HAP-1 (cell line): ENCODE measurements around the gene METAP1.
A peak's percentile ranks its signal among the peaks of the same experiment; 100 is the strongest.

ENCODE experiments used
- DNase-seq, 2 experiments: peaks; one replicate each; pipeline ENCODE4 v3.0.0-alpha.2; 2016 to 2020; ENCODE audit warnings: low spot score in 2 of 2
- H3K27me3 ChIP-seq: fragments of 250-450 bp; sonication (Bioruptor Pico); 2 replicates; pipeline ENCODE4 v1.5.1; 2020; ENCODE audit warnings: low read depth, mild to moderate bottlenecking, moderate library complexity
- H3K36me3 ChIP-seq: fragments of 250-450 bp; sonication (Bioruptor Pico); replicated peaks from 2 replicates; pipeline ENCODE4 v1.5.1; 2020; ENCODE audit warnings: mild to moderate bottlenecking
- H3K4me1 ChIP-seq: fragments of 250-450 bp; sonication (Bioruptor Pico); 2 replicates; pipeline ENCODE4 v1.5.1; 2020; ENCODE audit warnings: mild to moderate bottlenecking
- H3K4me3 ChIP-seq: fragments of 250-450 bp; sonication (Bioruptor Pico); 2 replicates; pipeline ENCODE4 v1.5.1; 2020; ENCODE audit warnings: mild to moderate bottlenecking, moderate library complexity
- H3K9me3 ChIP-seq: fragments of 250-450 bp; sonication (Bioruptor Pico); 2 replicates; pipeline ENCODE4 v1.5.1; 2020; ENCODE audit warnings: mild to moderate bottlenecking, moderate library complexity
- in situ Hi-C: fragments of 300-500 bp; cut with MboI; formaldehyde crosslinking; loops from 3 replicates; pipeline ENCODE4 v1.14.3; 2020; ENCODE audit warnings: low sequenced_read_pairs, inconsistent platforms, mixed read lengths

The METAP1 gene

DNA sequence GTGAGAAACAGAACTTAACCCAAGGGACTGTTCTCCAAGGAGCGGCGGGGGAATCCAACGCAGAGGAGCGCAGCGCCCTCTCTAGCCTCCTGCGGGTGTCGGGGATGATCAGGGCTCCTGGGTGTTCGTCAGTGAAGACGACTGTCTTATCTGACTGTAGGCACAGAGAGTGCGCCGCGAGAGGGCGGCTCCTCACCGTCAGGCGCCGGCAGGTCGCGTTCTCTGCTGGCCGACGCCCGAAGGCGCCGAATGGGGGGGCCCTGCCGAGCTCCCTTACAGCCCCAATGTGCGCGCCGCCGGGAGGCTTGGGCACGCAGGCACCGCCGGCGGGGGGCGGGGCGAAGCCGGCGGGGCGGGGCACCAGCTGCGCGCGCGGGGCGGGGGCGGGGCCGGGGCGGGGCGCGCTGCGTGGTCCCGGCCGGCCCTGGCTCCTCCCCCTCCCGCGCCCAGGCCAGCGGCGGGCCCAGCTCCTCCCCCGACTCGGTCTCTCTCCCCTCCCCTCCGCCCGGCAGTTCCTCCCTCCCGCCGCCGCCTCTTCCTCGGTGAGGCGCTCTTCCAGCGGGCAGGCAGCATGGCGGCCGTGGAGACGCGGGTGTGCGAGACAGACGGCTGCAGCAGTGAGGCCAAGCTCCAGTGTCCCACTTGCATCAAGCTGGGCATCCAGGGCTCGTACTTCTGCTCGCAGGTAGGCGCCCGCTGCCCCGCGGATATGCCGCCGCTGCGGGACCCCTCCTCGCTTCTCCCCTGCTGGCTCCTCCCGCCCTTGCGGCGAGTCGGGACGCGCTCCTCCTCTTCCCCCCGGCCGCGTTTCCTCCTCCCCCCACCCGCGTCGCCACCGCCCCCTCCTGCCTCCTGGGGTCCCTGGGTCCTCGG is at the start of gene METAP1:
Gene METAP1 (plus strand): TSS at position 539 of the 873 bp plus-strand sequence. CDS start 33 bp downstream, at position 572.
- Histone ChIP-seq H3K9me3 (no peaks in the 10 kb centered on the region), H3K4me3 (peak within 1 kb of the TSS; percentile 97), H3K27me3 (no peaks in the 10 kb centered on the region), H3K4me1 (peaks cover 12% of the 10 kb centered on the region), H3K36me3 (no peaks in the 10 kb centered on the region)
- DNase-seq = peak; percentile 93 to 96
- in situ Hi-C loops = no loop called here

DNA sequence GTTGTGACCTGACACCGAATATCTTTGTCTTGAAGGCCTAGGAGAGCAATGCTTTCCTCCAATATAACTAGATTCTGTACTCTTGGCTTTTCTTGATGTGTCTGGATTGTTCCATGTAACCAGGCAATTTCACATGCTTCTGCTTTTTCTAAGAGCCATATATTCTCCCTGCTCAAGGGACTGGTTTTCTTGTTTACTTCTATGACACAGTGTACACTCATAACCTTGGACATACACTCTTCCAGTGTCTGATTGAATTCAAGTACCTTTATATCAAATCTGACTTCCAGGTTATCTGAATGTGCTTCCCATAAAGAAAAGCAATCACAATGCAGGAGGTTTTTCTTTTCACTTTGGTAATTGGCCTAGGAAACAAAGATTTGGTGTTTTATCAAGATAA is 49.2 kb upstream of the METAP1 start:
- Histone ChIP-seq H3K36me3 (no peaks in the 10 kb centered on the region), H3K4me3 (no peak overlapping the region), H3K27me3 (no peaks in the 10 kb centered on the region), H3K4me1 (no peaks in the 10 kb centered on the region), H3K9me3 (no peaks in the 10 kb centered on the region)
- in situ Hi-C loops = no loop called here
- DNase-seq = no peak

DNA sequence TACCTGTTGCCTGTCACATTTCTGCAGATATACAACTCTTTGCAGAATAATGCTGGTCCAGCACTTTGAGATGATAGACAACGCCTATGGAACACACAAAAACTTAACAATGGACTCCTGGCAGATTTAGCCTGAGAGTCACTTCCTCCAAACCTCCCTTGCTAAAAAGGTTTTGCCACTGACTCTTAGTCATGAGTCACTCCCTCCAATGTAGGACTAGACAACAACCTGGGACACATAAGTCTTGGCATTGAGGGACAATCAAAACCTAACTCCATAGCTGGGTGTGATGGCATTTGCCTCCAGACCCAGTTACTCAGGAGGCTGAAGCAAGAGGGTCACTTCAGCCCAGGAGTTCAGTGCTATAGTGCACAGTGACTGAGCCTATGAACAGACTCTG is 44.6 kb upstream of the METAP1 start:
- no peaks in the 10 kb centered on the region for H3K27me3 ChIP-seq
- H3K9me3 ChIP-seq = no peaks in the 10 kb centered on the region
- in situ Hi-C loops = no loop called here
- no peaks in the 10 kb centered on the region for H3K36me3 ChIP-seq
- H3K4me1 ChIP-seq = no peaks in the 10 kb centered on the region
- no peak overlapping the region for H3K4me3 ChIP-seq
- DNase-seq = no peak

DNA sequence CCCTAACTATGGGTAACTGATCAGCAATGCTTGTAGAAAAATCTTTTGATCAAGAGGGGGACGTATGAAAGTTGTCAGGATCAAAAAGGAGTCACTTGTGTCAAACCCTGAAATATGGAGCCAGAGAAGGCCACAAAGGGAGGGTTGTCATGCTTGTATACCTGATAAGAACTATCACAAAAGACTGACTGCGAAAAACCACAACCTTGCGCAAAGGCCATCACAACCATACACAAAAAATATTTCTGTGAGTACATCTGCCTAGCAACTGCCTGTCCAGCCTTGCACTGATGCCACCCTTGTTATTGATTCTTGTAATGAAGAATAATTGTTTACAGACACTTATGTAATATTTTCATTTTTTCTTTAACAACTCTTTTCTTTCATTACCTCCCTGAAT is 43.8 kb upstream of the METAP1 start:
- in situ Hi-C loops = no loop called here
- no peaks in the 10 kb centered on the region for H3K9me3 ChIP-seq
- no peaks in the 10 kb centered on the region for H3K27me3 ChIP-seq
- no peaks in the 10 kb centered on the region for H3K4me1 ChIP-seq
- no peaks in the 10 kb centered on the region for H3K36me3 ChIP-seq
- DNase-seq = no peak
- H3K4me3 ChIP-seq = no peak overlapping the region

DNA sequence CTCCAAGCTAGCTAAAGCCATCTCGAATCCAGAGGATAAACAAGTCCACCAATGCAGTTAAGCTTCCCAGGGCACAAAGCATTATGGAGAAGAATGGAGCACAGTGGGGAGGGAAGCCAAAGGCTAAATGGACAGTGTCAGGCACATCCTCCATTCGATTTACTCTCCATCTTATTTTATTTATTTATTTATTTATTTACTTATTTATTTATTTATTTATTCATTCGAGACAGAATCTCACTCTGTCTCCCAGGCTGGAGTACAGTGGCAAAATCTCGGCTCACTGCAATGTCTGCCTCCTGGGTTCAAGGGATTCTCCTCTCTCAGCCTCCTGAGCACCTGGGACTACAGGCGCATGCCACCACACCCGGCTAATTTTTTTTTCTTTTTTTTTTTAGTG is 40.3 kb upstream of the METAP1 start:
- in situ Hi-C loops = no loop called here

DNA sequence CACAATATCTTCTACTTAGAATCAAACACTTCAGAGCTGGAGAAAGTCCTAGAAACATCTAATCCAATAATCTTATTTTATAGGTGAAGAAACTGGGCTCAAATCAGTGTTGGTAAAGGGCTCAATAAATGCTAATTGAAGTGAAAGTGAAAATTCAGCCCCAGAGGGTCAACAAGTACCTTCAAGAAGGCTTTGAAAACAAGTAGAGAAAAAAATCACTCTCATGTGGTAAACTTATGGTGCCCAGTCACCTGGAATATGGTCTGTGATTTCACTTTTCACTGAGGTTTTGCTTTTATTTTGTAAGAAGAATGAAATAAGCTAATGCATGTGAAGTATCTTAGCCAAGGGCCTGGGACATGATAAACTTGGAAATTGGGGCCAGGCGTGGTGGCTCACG is 37.5 kb upstream of the METAP1 start:
- in situ Hi-C loops = no loop called here
- DNase-seq = no peak

More for the DNA sequence above, 40.3 kb upstream of the METAP1 start:
- no peaks in the 10 kb centered on the region for H3K9me3 ChIP-seq
- no peaks in the 10 kb centered on the region for H3K27me3 ChIP-seq
- H3K4me3 ChIP-seq = no peak overlapping the region
- no peaks in the 10 kb centered on the region for H3K36me3 ChIP-seq
- peaks cover 13% of the 10 kb centered on the region for H3K4me1 ChIP-seq
- DNase-seq = no peak

DNA sequence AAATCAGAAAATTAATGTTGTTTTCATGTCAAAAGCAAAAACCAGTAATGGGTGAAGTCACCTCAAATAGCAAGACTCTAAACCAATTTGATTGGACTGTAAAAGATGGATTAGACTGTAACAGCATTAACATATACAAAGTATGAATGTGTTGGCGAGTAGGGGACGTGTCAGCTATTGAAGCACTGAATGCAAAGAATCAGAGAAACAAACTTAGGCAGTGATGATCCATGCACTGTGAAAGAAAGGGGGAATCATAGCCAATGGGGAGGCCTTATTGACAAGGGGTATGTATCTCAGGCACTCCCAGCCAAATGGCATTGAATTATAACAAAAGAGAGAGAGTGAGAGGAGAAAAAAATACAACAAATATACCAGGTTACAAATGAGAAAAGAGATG is 36.1 kb upstream of the METAP1 start:
- Histone ChIP-seq H3K9me3 (no peaks in the 10 kb centered on the region), H3K27me3 (no peaks in the 10 kb centered on the region), H3K4me1 (peaks cover 29% of the 10 kb centered on the region), H3K4me3 (peak overlapping the region; percentile 10; the same call in 1 of the 2 replicates), H3K36me3 (no peaks in the 10 kb centered on the region)
- DNase-seq = peak; percentile 71 to 98
- in situ Hi-C loops = no loop called here

More for the DNA sequence above, 37.5 kb upstream of the METAP1 start:
- peaks cover 16% of the 10 kb centered on the region for H3K4me1 ChIP-seq
- H3K36me3 ChIP-seq = no peaks in the 10 kb centered on the region
- peak overlapping the region; percentile 10; the same call in 1 of the 2 replicates for H3K4me3 ChIP-seq
- H3K27me3 ChIP-seq = no peaks in the 10 kb centered on the region
- H3K9me3 ChIP-seq = no peaks in the 10 kb centered on the region

DNA sequence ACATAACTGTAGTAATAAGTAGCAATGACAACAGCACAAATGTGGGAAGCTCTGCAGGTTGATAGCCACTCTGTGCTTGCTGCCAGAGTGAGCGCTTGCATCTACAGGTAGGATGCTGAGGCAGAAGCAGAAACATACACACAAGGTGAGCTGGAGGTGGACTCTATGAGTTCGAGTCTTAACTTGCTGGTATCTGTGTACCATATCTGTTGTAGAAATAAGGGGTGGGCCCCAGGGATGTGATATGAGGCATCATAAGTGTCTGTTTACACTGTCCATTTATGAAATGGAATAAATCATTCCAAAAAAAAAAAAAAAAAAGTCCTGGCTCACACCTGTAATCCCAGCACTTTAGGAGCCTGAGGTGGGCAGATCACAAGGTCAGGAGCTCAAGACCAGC is 33.8 kb upstream of the METAP1 start:
- peaks cover 31% of the 10 kb centered on the region for H3K4me1 ChIP-seq
- no peaks in the 10 kb centered on the region for H3K36me3 ChIP-seq
- H3K4me3 ChIP-seq = no peak overlapping the region
- no peak for DNase-seq
- no peaks in the 10 kb centered on the region for H3K9me3 ChIP-seq
- H3K27me3 ChIP-seq = no peaks in the 10 kb centered on the region
- in situ Hi-C loops = no loop called here

DNA sequence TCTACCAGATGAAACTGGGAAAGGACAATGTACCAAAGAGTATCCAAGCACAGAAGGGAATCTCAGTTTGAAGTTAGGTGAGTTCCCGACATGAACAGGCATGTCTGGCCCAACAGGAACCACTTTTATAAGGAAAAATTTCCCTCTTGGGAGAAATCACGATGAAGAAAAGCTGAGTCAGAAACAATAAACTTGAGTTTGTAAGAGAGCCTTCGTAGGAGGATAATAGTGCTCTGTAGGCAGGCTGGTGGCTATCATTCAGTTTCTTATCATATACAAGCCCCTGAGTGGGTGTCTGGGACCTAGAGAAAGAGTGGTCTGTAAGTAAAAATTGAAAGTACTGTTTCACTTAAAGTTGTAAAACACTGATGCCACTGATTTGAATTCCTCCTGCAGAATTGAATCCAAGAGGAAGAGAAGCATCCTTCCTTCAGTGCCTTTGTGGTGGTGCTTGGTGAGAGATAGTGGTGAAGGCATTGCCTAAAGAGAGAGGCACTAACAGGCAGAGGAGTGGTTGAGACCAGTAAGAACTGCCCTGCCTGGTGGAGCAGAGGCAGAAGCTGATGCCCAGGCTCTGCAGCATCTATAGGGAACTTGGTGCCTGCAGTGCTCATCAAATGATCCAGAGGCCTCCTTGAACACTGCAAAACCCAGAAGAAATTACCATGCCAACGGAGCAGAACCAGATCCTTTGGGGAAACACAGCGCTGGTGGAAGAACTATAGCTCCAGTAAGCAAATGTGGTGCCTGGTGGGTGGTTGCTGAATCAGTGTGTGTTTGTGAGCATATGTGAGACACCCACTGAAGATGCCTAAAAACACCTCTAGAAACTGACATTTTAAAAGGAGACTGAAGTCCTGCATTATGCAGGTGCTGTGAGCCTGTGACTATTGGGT is 31.7 kb upstream of the METAP1 start:
- peaks cover 35% of the 10 kb centered on the region for H3K4me1 ChIP-seq
- DNase-seq = no peak
- no peaks in the 10 kb centered on the region for H3K9me3 ChIP-seq
- H3K4me3 ChIP-seq = no peak overlapping the region
- no peaks in the 10 kb centered on the region for H3K36me3 ChIP-seq
- no peaks in the 10 kb centered on the region for H3K27me3 ChIP-seq
- in situ Hi-C loops = no loop called here

DNA sequence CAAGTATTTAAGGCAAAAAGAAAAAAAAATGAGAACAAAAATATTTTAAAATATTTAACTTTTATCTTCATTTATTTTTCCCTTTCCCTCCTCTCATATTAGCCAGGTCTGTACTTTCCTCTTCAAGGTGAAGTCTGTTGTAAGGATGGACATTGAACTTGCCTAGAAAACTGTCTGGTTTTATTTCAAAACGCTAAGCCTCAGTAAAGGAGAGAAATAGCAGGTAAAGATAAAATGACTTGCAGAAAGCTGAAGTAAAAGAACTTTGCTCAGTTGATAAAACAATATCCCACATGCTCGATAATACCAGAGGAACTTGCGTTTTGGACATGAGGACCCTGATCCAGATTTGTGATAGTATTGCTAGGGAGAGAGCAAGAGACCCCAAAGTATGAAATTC is 28.6 kb upstream of the METAP1 start:
- H3K9me3 ChIP-seq = no peaks in the 10 kb centered on the region
- H3K27me3 ChIP-seq = no peaks in the 10 kb centered on the region
- in situ Hi-C loops = no loop called here
- peaks cover 49% of the 10 kb centered on the region for H3K4me1 ChIP-seq
- DNase-seq = no peak
- H3K4me3 ChIP-seq = no peak overlapping the region
- no peaks in the 10 kb centered on the region for H3K36me3 ChIP-seq

DNA sequence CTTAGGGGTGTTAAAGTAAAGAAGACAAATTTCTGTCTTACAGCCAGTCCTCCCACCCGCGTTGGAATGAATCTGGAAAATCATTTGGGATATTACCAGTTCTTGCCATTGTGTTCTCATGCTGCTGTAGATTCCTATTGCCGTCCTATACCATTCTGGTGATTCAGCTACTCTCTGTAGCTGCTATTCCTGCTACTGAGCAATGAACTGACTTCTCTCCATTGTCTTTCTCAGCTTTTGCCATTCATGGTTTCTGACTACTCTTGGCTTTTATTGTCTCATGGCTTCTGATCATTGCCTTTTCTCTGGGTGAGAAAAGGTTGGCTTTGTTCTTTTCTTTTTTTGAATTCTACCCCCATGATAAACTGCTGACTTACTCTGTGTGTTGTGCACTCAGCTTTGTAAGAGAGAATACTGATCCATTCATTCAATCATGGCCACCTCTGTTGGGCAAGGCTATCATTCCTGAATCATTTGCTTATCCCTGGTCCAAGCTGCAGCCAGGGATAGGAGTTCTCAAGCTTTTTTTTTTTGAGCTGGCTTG is 27.7 kb upstream of the METAP1 start:
- DNase-seq = peak in 1 of 2 experiments; percentile 40
- no peaks in the 10 kb centered on the region for H3K9me3 ChIP-seq
- H3K36me3 ChIP-seq = no peaks in the 10 kb centered on the region
- in situ Hi-C loops = no loop called here
- H3K4me3 ChIP-seq = no peak overlapping the region
- peaks cover 49% of the 10 kb centered on the region for H3K4me1 ChIP-seq
- no peaks in the 10 kb centered on the region for H3K27me3 ChIP-seq

DNA sequence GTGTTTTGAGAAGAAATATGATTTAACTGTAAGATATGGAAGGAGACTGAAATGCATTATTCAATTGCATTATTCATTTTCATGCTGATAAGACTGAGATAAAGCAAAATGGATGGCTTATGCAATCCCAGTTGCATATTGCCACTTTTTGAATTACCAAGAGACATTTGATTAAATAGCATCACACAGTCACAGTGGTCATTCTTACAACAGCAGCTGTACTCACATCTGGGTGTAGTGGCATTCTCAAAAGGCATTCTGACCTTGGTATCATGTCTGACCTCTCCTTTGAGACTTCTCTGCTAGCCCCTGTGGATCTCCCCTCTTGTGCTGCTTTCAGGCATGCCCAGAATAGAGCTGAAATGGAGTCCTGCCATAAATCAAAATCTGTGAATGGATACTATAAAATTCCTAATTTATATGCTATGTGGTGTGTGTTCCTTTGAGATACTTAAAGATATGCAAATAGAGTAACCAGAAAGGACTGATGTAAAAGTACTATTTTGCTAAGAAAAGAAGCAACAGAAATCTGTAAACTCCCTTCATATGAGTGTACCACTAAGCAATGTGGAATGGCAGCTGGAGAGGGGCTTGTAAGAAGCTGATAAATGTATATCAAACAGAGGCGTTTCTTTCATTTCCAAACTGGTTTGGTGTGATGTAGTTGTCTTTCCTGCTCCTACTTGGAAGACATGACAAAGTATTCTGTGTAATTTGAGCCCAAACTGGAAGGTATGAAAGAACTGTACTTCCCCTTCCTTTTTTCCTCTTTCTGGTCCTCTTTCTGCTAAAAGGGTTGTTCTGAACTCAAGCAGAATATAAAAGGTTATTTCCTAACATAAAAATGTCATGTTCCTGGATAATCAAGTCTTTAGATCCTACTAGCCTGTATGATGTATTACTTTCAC is 25.4 kb upstream of the METAP1 start:
- Histone ChIP-seq H3K9me3 (no peaks in the 10 kb centered on the region), H3K4me3 (no peak overlapping the region), H3K36me3 (no peaks in the 10 kb centered on the region), H3K27me3 (no peaks in the 10 kb centered on the region), H3K4me1 (peaks cover 34% of the 10 kb centered on the region)
- in situ Hi-C loops = no loop called here
- peak; percentile 38 to 63 for DNase-seq

DNA sequence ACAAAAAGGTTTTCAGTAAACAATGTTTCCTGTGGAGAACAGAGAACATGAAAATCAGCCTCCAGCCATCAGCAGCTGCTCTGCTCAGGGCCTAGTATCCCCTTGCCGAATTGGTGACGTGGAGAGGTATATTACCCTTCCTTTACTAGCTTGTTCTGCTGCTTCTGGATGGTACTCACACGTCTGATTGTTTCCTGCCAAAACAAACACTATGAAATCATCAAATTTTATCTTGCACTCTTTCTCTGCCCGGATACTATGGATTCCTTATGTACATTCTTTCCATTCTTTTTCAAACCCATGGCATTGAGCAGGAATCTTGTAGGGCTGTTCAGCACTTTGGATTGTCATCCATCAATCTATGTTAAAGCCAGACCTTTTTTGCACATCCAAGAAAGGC is 18.8 kb upstream of the METAP1 start:
- DNase-seq = no peak
- in situ Hi-C loops = no loop called here
- no peak overlapping the region for H3K4me3 ChIP-seq
- no peaks in the 10 kb centered on the region for H3K27me3 ChIP-seq
- no peaks in the 10 kb centered on the region for H3K9me3 ChIP-seq
- no peaks in the 10 kb centered on the region for H3K4me1 ChIP-seq
- H3K36me3 ChIP-seq = no peaks in the 10 kb centered on the region
